GM12874 (cell line): ENCODE data around the gene MTMR11.

Source experiments
- CTCF ChIP-seq: IDR thresholded peaks from 2 replicates; pipeline ENCODE4 v1.5.1; 2011; ENCODE audit warnings: low read depth, mild to moderate bottlenecking, control low read depth, low read length, moderate library complexity; ENCODE audit not compliant: insufficient read depth

The MTMR11 gene

GRCh38 chr1:149881876-149882275 lies 54.8 kb downstream of the MTMR11 start:
- TF ChIP-seq CTCF: no peak

GRCh38 chr1:149879556-149879955 lies 57.1 kb downstream of the MTMR11 start:
- no peak for TF ChIP-seq CTCF
